Activated CD4-positive, alpha-beta T cell treated with anti-CD3 and anti-CD28 coated beads for 24 hours (primary cell): Measurements from ENCODE around the gene HAPLN2.

ENCODE experiments used
- DNase-seq, 2 donors: peaks; one replicate each; pipeline ENCODE4 v3.0.0-alpha.2; 2020; ENCODE audit warnings: low read depth in 2 of 2

The HAPLN2 gene

DNA sequence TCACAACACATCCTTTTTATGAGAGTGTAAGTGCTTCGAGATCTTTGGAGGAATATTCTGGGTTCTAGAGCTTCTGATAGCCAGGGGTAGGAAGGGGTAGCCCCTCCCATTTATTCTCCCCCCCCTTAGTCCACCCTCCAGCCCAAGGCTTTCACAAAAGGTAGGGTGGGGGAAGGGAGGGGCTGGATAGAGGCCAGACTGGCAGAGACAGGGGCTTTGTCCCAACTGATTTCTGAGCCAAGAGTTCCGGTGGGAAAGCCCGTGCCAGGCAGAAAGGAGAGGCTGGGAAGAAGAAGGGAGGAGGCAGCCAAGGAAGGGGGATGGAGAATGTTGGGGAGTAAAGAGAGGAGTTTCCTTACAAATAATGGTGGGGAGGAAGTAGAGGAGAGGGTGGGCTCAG lies 25.8 kb downstream of the HAPLN2 start:
- no peak for DNase-seq

DNA sequence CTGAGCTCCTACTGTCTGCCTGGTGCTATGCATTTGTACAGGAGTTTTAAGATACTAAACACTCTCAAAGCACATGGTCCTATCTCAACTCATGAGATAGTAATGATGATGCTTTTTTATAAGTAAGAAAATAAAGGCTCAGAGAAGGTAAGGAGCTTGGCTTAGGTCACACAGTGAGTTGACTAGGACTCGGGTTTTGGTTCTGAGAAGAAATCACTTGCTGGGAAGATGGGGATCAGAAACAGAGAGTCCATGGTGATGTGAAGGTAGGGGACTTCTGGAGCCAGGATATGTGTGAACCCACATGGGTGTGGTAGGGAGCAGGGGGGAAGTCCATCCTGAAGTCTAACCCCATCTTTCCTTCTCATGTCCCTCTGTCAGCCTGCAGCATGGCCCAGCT lies 26.5 kb downstream of the HAPLN2 start:
- no peak for DNase-seq

DNA sequence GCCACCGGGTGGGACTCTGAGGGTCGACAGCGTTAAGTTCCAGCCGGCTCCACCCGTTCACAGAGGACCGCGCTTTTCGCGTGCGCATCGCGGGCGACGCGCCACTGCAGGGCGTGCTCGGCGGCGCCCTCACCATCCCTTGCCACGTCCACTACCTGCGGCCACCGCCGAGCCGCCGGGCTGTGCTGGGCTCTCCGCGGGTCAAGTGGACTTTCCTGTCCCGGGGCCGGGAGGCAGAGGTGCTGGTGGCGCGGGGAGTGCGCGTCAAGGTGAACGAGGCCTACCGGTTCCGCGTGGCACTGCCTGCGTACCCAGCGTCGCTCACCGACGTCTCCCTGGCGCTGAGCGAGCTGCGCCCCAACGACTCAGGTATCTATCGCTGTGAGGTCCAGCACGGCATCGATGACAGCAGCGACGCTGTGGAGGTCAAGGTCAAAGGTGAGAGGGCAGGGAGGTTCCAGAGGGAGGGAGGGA lies 27.6 kb downstream of the HAPLN2 start:
- no peak for DNase-seq

DNA sequence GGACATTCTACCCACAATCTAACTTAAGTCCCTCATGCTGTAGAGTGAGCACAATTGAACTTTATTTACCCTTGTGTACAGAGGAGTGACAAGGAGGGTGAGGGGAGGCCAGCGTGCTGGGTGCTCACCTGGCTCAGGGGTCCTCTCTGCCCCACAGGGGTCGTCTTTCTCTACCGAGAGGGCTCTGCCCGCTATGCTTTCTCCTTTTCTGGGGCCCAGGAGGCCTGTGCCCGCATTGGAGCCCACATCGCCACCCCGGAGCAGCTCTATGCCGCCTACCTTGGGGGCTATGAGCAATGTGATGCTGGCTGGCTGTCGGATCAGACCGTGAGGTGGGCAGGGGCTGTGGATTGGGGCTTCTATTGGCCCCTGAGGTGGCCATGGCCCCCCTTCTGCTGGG lies 28.1 kb downstream of the HAPLN2 start:
- DNase-seq: no peak

DNA sequence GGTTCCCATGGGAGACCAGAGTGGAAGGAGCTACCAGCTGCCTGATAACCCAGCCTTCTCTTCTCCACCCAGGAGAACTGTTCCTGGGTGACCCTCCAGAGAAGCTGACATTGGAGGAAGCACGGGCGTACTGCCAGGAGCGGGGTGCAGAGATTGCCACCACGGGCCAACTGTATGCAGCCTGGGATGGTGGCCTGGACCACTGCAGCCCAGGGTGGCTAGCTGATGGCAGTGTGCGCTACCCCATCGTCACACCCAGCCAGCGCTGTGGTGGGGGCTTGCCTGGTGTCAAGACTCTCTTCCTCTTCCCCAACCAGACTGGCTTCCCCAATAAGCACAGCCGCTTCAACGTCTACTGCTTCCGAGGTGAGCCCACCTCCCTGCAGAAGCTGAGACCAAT lies 29.3 kb downstream of the HAPLN2 start:
- DNase-seq: no peak

DNA sequence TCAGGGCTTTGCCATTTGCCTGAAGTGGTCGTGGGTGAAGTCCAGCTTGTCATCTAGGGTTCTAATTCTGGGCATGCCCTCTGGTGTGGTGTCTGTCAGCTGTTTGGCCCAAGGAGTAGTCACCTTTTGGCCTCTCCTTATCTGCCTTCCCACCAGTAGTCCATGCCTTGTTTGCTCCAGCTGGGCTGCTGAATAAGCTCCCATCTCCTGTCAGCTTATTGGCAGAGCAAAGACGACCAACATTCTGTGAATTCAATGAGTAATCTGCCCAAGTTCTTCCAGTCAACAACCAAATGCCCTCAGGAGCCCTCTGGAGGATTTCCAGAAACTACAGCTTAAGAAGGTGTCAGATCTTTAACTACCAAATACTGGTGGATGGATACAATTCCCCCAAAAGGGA lies 29.7 kb downstream of the HAPLN2 start:
- no peak for DNase-seq

GRCh38 chr1:156652131-156652991 lies 33.1 kb downstream of the HAPLN2 start:
- DNase-seq: no peak

DNA sequence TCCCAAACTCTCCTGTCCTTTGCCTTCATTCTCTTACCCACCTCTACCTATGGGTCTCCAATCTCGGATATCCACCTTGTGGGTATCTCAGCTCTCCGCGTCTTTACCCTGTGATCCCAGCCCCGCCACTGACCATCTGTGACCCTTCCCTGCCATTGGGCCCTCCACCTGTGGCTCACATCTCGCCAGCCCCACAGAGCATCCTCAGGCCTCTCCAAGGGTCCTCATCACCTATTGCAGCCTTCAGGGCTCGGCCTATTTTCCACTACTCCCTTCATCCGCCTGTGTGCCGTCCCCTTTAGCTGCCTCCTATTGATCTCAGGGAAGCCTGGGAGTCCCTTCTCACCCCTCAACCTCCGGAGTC lies 33.8 kb downstream of the HAPLN2 start:
- DNase-seq: no peak

DNA sequence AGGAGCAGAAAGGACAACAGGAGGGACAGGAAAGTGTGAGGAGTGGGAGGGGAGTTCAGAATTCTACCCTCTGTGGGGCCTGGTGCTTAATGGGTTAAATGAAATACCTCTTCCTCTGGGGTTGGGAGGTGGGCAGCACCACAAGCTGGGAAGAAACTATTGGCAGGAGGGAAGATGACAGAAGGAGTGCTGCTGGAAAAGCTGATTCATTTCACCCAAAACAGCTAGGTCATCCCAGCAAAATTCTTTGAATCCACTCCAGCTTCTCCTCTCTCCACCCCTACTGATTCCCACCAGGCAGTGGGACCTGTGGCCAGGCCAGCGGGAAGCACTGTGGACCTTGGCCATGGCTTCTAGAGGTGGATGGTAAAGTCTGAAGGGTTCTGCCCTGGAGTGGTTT lies 35.5 kb downstream of the HAPLN2 start:
- DNase-seq: no peak

- DNase-seq: no peak
Measured at GRCh38 chr1:156655151-156655903, 36.1 kb downstream of the HAPLN2 start.

DNA sequence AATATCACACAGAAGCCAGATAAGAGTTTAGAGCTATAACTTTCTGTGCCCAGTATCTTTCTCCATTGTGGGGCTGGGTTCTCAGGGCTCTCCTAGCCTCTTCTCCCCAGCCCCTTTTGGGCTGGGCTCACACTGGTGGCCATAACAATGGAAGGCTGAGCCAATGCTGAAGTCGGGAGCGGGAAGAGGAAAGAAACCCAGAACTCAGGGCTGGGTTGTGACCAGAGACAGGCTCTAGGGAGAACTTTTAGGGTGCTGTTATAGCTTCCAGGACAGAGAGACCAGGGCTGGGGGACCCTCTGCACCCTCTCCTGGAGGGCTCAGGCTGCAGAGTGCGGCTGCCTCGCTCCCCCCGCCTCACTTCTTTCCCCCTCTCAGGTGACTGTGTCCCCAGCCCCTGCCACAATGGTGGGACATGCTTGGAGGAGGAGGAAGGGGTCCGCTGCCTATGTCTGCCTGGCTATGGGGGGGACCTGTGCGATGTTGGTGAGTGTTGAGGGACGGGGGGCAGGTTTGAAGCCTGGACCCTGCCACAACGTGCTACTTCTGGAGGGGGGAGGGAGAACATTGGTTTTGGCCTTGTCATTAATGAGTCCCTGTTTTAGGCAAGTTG lies 36.8 kb downstream of the HAPLN2 start:
- no peak for DNase-seq

DNA sequence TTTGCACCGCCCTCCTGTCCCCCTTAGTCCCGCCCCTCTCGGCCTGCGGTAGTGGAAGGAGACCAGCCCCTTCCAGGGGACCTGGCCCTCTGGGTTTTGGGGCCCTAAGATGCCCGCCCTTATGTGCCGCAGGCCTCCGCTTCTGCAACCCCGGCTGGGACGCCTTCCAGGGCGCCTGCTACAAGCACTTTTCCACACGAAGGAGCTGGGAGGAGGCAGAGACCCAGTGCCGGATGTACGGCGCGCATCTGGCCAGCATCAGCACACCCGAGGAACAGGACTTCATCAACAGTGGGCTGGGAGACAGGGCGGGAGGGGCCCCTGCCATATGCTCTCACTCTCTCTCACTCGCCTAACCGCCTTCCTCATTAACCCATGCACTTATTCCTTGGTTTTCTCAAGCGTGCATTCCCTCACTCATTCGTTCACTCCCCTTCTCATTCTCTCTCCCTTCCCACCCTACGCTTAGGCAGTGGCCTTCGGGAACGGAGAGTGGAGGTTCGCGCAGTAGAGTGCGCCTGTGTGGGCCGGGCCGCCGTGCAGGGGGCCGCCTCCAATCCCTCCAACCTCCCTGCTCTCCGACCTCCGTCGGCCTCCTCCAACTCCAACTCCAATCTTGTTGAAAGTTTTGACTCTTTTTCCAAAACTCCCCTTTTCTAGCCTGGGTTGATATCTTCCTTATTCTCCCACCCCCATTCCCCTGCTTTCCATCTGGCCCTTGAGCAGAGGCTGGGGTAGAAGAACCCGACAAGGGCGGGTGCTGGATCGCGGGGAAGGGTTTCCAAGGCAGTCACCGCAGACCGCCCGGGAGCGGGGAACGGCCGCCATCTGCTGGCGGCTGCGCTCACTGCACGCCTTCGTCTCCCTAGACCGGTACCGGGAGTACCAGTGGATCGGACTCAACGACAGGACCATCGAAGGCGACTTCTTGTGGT lies 37.9 kb downstream of the HAPLN2 start:
- DNase-seq: peak; percentile 69 to 70

- DNase-seq: no peak
Measured at GRCh38 chr1:156657741-156658319, 38.6 kb downstream of the HAPLN2 start.

DNA sequence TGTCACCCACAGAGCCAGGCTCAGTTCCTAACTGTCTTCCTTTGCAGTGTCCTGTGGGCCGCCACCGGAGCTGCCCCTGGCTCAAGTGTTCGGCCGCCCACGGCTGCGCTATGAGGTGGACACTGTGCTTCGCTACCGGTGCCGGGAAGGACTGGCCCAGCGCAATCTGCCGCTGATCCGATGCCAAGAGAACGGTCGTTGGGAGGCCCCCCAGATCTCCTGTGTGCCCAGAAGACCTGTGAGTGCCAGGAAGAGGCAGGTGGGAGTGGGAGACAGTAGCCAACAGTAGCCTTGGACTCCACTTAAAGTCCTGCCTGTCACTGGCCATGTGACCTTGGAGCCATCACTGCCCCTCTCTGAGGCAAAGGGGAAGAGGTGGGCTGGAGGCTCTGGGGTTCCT lies 39.3 kb downstream of the HAPLN2 start:
- no peak for DNase-seq

DNA sequence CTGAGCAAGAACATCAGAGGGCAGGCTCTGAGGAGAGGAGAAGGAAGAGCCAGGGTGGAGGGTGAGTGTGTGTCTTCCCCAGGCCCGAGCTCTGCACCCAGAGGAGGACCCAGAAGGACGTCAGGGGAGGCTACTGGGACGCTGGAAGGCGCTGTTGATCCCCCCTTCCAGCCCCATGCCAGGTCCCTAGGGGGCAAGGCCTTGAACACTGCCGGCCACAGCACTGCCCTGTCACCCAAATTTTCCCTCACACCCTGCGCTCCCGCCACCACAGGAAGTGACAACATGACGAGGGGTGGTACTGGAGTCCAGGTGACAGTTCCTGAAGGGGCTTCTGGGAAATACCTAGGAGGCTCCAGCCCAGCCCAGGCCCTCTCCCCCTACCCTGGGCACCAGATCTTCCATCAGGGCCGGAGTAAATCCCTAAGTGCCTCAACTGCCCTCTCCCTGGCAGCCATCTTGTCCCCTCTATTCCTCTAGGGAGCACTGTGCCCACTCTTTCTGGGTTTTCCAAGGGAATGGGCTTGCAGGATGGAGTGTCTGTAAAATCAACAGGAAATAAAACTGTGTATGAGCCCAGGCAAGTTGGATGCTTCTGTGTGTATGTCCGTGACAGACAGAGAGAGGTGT lies 39.8 kb downstream of the HAPLN2 start:
- DNase-seq: no peak

GRCh38 chr1:156659661-156659987 lies 40.4 kb downstream of the HAPLN2 start:
- DNase-seq: no peak

DNA sequence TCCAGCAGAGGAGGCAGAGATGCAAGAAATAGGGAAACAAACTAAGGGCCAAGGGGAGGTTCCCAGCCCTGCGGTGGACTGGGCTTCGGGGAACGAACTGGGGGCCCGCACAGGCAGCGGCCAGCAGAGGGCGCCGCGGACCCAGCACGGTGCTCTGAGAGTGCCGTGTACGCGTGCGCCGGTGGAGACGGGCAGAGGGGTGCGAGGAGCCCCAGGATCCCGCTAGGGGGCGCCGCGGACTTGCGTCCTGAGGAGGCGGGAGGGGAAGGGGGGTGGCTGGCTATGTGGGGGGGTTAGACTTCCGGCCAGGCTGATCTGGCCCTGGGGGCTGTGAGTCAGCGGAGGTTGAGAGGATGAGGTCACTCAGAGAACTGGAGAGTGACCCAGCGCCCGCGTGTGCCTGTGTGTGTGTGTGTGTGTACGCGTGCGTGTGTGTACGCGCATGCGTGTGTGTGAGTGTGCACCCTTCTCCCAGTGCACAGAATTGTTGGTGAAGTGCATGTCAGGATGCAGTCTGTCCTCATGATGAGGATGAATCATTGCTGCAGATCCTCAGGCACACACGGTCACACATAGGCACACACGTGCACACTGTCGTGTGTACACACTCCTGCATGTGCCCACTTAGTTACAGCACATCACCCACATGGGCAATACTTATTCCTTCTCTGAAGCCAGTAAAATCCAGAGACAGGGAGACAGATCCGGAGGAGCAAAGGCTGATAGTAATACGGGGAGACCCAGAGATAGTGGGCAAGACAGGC lies 41.0 kb downstream of the HAPLN2 start:
- DNase-seq: peak; percentile 88 to 94

GRCh38 chr1:156660752-156661112 lies 41.5 kb downstream of the HAPLN2 start:
- DNase-seq: no peak

DNA sequence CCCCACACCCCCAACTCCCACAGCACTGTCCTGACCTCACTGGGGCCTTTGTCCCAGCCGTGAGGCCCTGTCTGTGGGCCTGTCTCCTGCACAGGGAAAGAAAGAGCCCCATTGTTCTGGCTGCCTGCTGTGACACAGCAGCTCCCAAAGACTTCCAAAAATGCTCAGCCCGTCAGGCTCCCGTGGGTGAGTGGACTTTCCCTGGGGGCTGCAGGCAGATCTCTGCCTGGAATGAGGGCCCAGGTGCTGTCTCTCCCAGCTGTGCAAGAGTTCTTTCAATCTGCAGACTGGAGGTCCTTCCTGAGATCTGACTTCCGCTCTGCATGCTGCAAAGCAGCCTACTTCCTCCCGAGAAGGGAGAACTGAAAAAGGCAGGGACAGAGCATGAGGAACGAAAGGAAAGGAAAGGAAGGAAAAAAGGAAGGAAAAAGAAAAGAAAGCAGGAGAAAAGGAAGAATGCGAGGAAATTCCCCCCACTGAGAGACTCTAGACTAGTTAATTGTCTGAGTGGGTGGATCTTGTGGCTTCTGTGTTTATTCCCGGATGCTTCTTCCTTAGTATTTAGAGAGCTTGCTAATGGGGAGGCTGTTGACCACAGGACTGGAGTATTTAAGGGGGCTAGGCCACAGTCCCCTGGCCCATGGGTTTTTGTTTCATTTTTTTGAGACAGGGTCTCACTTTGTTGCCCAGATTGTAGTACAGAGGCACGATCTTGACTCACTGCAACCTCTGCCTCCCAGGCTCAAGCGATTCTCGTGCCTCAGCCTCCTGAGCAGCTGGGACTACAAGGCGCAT lies 43.0 kb downstream of the HAPLN2 start:
- no peak for DNase-seq

DNA sequence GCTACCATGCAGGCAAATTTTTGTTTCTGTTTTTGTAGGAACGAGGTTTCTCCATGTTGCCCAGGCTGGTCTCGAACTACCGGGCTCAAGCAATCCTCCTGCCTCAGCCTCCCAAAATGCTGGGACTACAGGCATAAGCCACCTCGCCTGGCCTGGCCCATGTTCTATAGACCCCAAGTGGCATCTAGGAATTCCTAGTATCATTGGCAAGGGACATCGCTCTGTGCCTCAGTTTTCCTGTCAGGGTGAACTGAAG lies 43.5 kb downstream of the HAPLN2 start:
- no peak for DNase-seq
